Spleen (tissue), 7 donors: ENCODE measurements around the gene SLC46A2.

Experiments
- CTCF ChIP-seq, 11 experiments: fragments of 200-600 bp in 7 of 11; fragments of 450-650 bp in 4 of 11; sonication (generic) in 4 of 11; IDR thresholded peaks in 8 of 11; conservative IDR thresholded peaks in 3 of 11; 1 replicate in 7 of 11; 2 replicates in 4 of 11; pipeline versions ENCODE4 v1.4.0 to v1.8.0; 2016 to 2021; ENCODE audit warnings: antibody characterized with exemption in 11 of 11, inconsistent platforms in 4 of 11, mild to moderate bottlenecking in 1 of 11
- POLR2A ChIP-seq, 3 donors: fragments of 450-650 bp; IDR thresholded peaks; one replicate each; pipeline ENCODE4 v1.5.1; 2017; ENCODE audit warnings: antibody characterized with exemption in 3 of 3, mild to moderate bottlenecking in 1 of 3
- POLR2AphosphoS5 ChIP-seq, 3 donors: sonication (generic); formaldehyde crosslinking; IDR thresholded peaks; one replicate each; pipeline ENCODE4 v1.5.1; 2017; ENCODE audit warnings: antibody characterized with exemption in 3 of 3
- donor health status: DM: no; HTN: no; CAD: no; lungs with moderate emphysema.
- donor health status: DM: no; HTN: no; CAD: no.
- donor health status: DM: no; HTN: no; CAD: no.

GRCh38 chr9:112831281-112831851 lies 59.3 kb downstream of the SLC46A2 start:
- TF ChIP-seq POLR2AphosphoS5 (IDR thresholded peaks at IDR 0.05), result no peak
- TF ChIP-seq POLR2A (IDR thresholded peaks at IDR 0.05), result no peak
- TF ChIP-seq CTCF (IDR thresholded peaks at IDR 0.05 in 8 of 11, conservative IDR thresholded peaks at IDR 0.05 in 3 of 11), result no peak
